Measurements from ENCODE around the gene MITD1. TPM values are rescaled to one million over a fixed set of nuclear protein-coding genes. Genes with fewer than 3 reads are reported as not detected.

MITD1 gene
- total and polyA plus RNA-seq, 2 of the 13 experiments (the other 11 are each of a cell fraction or from before 2014, with no cell fraction given): 17.8 to 43.7 TPM

DNA sequence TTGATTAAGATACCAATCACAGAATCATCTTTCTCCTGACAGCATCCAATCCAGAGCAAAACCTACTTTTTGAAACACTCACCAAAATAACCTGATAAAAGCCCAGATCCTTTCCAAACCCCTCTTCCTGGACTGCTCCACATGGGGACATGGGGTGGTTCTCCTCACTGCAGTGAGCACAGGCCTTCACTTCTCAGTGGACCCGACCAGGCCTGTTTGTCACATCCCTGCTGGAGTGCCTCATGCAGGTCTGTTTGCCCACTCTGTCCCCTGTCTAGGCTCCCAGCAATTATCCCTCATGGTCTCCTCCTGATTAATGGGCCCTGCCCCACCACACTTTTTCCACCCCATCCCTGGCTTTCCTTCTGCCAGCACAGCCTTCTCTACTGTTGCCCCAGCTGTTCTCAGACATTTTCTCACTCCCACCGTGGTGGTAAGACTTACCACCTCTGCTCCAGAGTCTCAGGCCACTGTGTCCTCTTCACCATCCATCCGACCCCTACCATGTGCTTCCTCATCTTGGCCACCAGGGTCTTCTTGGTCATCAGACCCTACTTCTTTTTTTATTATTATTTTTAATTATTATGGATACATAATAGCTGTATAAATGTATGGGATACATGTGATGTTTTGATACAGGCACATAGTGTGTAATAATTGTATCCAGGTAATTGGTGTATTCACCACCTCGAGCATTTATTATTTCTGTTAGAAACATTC lies 21.3 kb upstream of the MITD1 start:
- H4K20me1 ChIP-seq (ENCODE audit: insufficient read depth, low read length): no peaks in the 10 kb centered on the region
- POLR2A ChIA-PET: no interaction called here
- ATAC-seq: peak; percentile 65

DNA sequence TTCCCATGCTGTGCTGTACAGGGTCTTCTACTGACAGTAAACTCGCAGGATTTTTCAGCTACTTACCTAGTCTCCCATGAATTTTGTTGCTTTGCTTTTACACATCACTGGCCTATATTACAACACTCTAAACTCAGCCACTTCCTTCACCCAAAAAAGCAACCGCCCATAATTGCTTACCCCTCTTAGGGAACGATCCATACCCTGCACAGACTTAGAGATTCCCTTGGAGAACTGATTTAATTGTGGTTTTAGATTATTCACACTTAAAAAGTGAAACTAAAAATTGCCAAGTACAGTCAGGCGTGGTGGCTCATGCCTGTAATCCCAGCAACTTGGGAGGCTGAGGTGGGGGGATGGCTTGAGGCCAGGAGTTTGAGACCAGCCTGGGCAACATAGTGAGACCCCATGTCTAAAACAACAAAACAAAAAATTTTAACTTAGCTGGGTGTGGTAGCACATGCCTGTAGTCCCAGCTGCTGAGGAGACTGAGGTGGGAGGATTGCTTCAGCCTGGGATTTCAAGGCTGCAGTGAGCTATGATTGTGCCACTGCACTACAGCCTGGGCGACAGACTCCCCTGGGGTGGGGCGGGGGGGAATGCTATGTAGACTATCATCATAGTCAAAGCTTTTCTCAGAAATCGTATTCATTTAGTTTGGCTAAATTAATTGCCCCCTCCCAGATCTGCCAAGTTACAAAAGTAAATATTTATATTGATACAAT lies 19.4 kb upstream of the MITD1 start:
- TF ChIP-seq ATRX (CRISPR knock-in tag; IDR thresholded peaks at IDR 0.05; ENCODE audit: borderline replicate concordance) (no peak), RBM22 (optimal IDR thresholded peaks at IDR 0.05; ENCODE audit: low read length) (peak; percentile 26), POLR2G (IDR thresholded peaks at IDR 0.05; ENCODE audit: low read depth, low read length) (0 out of 2 replicates have a peak, but pooled peaks have one; percentile 18), ZNF121 (CRISPR knock-in tag; IDR thresholded peaks at IDR 0.05) (peak; percentile 68)
- Histone ChIP-seq H3K4me2 (ENCODE audit: low read depth, low read length) (no peak overlapping the region), H3K4me1 (ENCODE audit: insufficient read depth, low read length) (no peaks in the 10 kb centered on the region), H3K27me3 (ENCODE audit: control insufficient read depth in 1 of 2, insufficient read depth in 2 of 2, low read length in 2 of 2) (no peaks in the 10 kb centered on the region), H2AFZ (ENCODE audit: low read length) (no peak overlapping the region), H4K20me1 (ENCODE audit: insufficient read depth, low read length) (no peaks in the 10 kb centered on the region), H3K79me2 (ENCODE audit: insufficient read depth, low read length) (no peaks in the 10 kb centered on the region), H3K36me3 (replicated peaks in 1 of 2; ENCODE audit: control insufficient read depth in 1 of 2, insufficient read depth in 2 of 2, low read length in 2 of 2) (peaks cover 9 to 20% of the 10 kb centered on the region in 2 experiments), H3K9ac (ENCODE audit: insufficient read depth, low read depth, low read length) (no peak overlapping the region), H3K27ac (ENCODE audit: extremely low read length, insufficient read depth, low read length) (no peak overlapping the region), H3K4me3 (replicated peaks in 1 of 3; ENCODE audit: insufficient read depth in 1 of 3, low read depth in 2 of 3, low read length in 3 of 3) (no peak overlapping the region), H3K9me3 (ENCODE audit: low read length) (peaks cover under 1% of the 10 kb centered on the region; the same call in 1 of the 2 replicates)
- ATAC-seq (0 out of 3 replicates have a peak, but pooled peaks have one; percentile 20), FAIRE-seq (no peak), DNase-seq (ENCODE audit: low spot score) (no peak)
- 91% methylated on average over 7 of the region's 7 CpGs for WGBS (ENCODE audit: low lambda C conversion rate)
- ChIA-PET CTCF (ENCODE audit: low intra/inter-chr PET ratio, low total read pairs) (no interaction called here), POLR2A (no interaction called here)
- no TSS peak for BruUV-seq (replicated peaks)
- in situ Hi-C loops (cut with HindIII; ENCODE audit: extremely low pct_ligation_motif_present, low pct_unique_long_range_greater_than_20kb): no loop called here
- intact Hi-C loops (cut with micrococcal nuclease; ENCODE audit: unreplicated experiment): no loop called here

More for the DNA sequence above, 21.3 kb upstream of the MITD1 start:
- Histone ChIP-seq H3K4me2 (ENCODE audit: low read depth, low read length) (no peak overlapping the region), H3K9ac (ENCODE audit: insufficient read depth, low read depth, low read length) (no peak overlapping the region), H3K27ac (ENCODE audit: extremely low read length, insufficient read depth, low read length) (no peak overlapping the region), H3K4me3 (replicated peaks in 1 of 3; ENCODE audit: insufficient read depth in 1 of 3, low read depth in 2 of 3, low read length in 3 of 3) (no peak overlapping the region), H3K79me2 (ENCODE audit: insufficient read depth, low read length) (no peaks in the 10 kb centered on the region), H3K36me3 (replicated peaks in 1 of 2; ENCODE audit: control insufficient read depth in 1 of 2, insufficient read depth in 2 of 2, low read length in 2 of 2) (peaks cover 3% of the 10 kb centered on the region in 2 experiments; a peak in 4 of 5 replicates), H2AFZ (ENCODE audit: low read length) (no peak overlapping the region), H3K9me3 (ENCODE audit: low read length) (peaks cover 5% of the 10 kb centered on the region; the same call in 1 of the 2 replicates), H3K4me1 (ENCODE audit: insufficient read depth, low read length) (no peaks in the 10 kb centered on the region), H3K27me3 (ENCODE audit: control insufficient read depth in 1 of 2, insufficient read depth in 2 of 2, low read length in 2 of 2) (no peaks in the 10 kb centered on the region)
- in situ Hi-C loops (cut with HindIII; ENCODE audit: extremely low pct_ligation_motif_present, low pct_unique_long_range_greater_than_20kb) (no loop called here), intact Hi-C loops (cut with micrococcal nuclease; ENCODE audit: unreplicated experiment) (no loop called here)
- WGBS (ENCODE audit: low lambda C conversion rate): 86% methylated on average over 4 of the region's 4 CpGs
- BruUV-seq (replicated peaks): no TSS peak
- TF ChIP-seq ZNF225 (CRISPR knock-in tag; IDR thresholded peaks at IDR 0.05) (no peak), ZNF275 (CRISPR knock-in tag; IDR thresholded peaks at IDR 0.05; ENCODE audit: borderline replicate concordance) (no peak), FOXK2 (IDR thresholded peaks at IDR 0.05) (no peak), ZFP36L2 (CRISPR knock-in tag; IDR thresholded peaks at IDR 0.05) (no peak)
- DNase-seq (ENCODE audit: low spot score): no peak
- CTCF ChIA-PET (ENCODE audit: low intra/inter-chr PET ratio, low total read pairs): no interaction called here
- FAIRE-seq: peak; percentile 37

Measured in HepG2 (cell line).